T47D (cell line): ENCODE data around the gene PAGE2.
"Not testable (repeated sequence)": the region's sequence is repeated elsewhere in the genome, so short reads cannot be mapped to it uniquely, and the experiment has no call there.

Source experiments
- DNase-seq, 2 experiments: peaks; one replicate each; pipeline versions ENCODE4 v3.0.0 to v3.0.0-alpha.2; 2011 to 2012; ENCODE audit warnings: low read depth in 1 of 2, low spot score in 1 of 2
- JUND ChIP-seq: IDR thresholded peaks from 2 replicates; pipeline ENCODE4 v1.6.1; 2012; ENCODE audit warnings: low read depth
- in situ Hi-C: cut with HindIII; loops from 2 replicates; pipeline ENCODE4 v1.10.0; 2016; ENCODE audit warnings: low sequenced_read_pairs, low pct_unique_long_range_greater_than_20kb

The PAGE2 gene

GRCh38 chrX:55088795-55089489 is at the start of gene PAGE2:
Gene PAGE2 (plus strand): TSS chrX:55089018. CDS start chrX:55090021, 1,003 bp downstream.
- TF ChIP-seq JUND = no peak
- DNase-seq = no peak
- in situ Hi-C loops = no loop called here

- no peak for TF ChIP-seq JUND
- in situ Hi-C loops = no loop called here
- DNase-seq = no peak
These were observed 49.3 kb upstream of the PAGE2 start for GRCh38 chrX:55039471-55039870.

- no peak for TF ChIP-seq JUND
- in situ Hi-C loops = no loop called here
- no peak for DNase-seq
These were observed 47.3 kb upstream of the PAGE2 start for GRCh38 chrX:55041514-55041913.

GRCh38 chrX:55050599-55050998 is 38.2 kb upstream of the PAGE2 start:
- in situ Hi-C loops = not testable (repeated sequence)

GRCh38 chrX:55056820-55057674 is 31.8 kb upstream of the PAGE2 start:
- in situ Hi-C loops = no loop called here
- TF ChIP-seq JUND = no peak
- DNase-seq = no peak

More at GRCh38 chrX:55050599-55050998, 38.2 kb upstream of the PAGE2 start:
- DNase-seq = not testable (repeated sequence)

GRCh38 chrX:55057675-55058249 is 31.1 kb upstream of the PAGE2 start:
- in situ Hi-C loops = no loop called here
- TF ChIP-seq JUND = no peak
- DNase-seq = peak in 1 of 2 experiments; percentile 47

- DNase-seq, in situ Hi-C loops: not testable (repeated sequence)
These were observed 21.6 kb upstream of the PAGE2 start for GRCh38 chrX:55067180-55067579.

GRCh38 chrX:55072286-55072685 is 16.5 kb upstream of the PAGE2 start:
- no peak for DNase-seq
- TF ChIP-seq JUND = no peak
- in situ Hi-C loops = no loop called here

GRCh38 chrX:55074851-55075467 is 13.9 kb upstream of the PAGE2 start, which contains the start of gene PAGE2B:
Gene PAGE2B (plus strand): TSS chrX:55075030. CDS start chrX:55076042, 1,012 bp downstream.
- no peak for TF ChIP-seq JUND
- in situ Hi-C loops = no loop called here
- DNase-seq = no peak

- TF ChIP-seq JUND = no peak
- no peak for DNase-seq
- in situ Hi-C loops = no loop called here
These were observed 9.9 kb downstream of the PAGE2 start for GRCh38 chrX:55098691-55099090.

GRCh38 chrX:55099162-55099561 is 10.3 kb downstream of the PAGE2 start:
- DNase-seq = no peak
- no peak for TF ChIP-seq JUND
- in situ Hi-C loops = no loop called here

GRCh38 chrX:55102754-55103153 is 13.9 kb downstream of the PAGE2 start:
- DNase-seq = no peak
- no peak for TF ChIP-seq JUND
- in situ Hi-C loops = no loop called here
